ENCODE measurements around the gene MYEOV.

GRCh38 chr11:69272831-69273485 lies 21.0 kb upstream of the MYEOV start:
- TF ChIP-seq CTCF (IDR thresholded peaks at IDR 0.05): no peak
- no peak for TF ChIP-seq POLR2A (IDR thresholded peaks at IDR 0.05)
- no peak for TF ChIP-seq POLR2AphosphoS5 (IDR thresholded peaks at IDR 0.05)
- TF ChIP-seq EP300 (IDR thresholded peaks at IDR 0.05; ENCODE audit: low read depth): no peak

Measured in transverse colon (tissue), 4 donors.